HL-60 (cell line): ENCODE data around the gene NINJ2.

Experiments
- DNase-seq, 2 experiments: peaks; one replicate each; pipeline ENCODE4 v3.0.0-alpha.2; 2010 to 2020; ENCODE audit warnings: low read depth in 1 of 2, low spot score in 1 of 2
- H3K27ac ChIP-seq: fragments of 250-450 bp; sonication (Bioruptor Pico); replicated peaks from 2 replicates; pipeline ENCODE4 v1.5.1; 2020; ENCODE audit warnings: mild to moderate bottlenecking, moderate library complexity
- H3K27me3 ChIP-seq: fragments of 250-450 bp; sonication (Bioruptor Pico); 2 replicates; pipeline ENCODE4 v1.5.1; 2021; ENCODE audit warnings: mild to moderate bottlenecking, moderate library complexity; ENCODE audit not compliant: insufficient read depth, poor library complexity, severe bottlenecking
- H3K4me3 ChIP-seq: replicated peaks from 2 replicates; pipeline ENCODE4 v1.5.1; 2011; ENCODE audit warnings: mild to moderate bottlenecking, control low read depth, low read length; ENCODE audit not compliant: insufficient read depth
- CTCF ChIP-seq: IDR thresholded peaks from one replicate; pipeline ENCODE4 v1.5.1; 2011; ENCODE audit warnings: low read length, control low read depth, inconsistent platforms; ENCODE audit not compliant: insufficient read depth
- GABPA ChIP-seq: IDR thresholded peaks from 2 replicates; pipeline ENCODE4 v1.6.1; 2012; ENCODE audit warnings: low read depth
- POLR2AphosphoS5 ChIP-seq: IDR thresholded peaks from 2 replicates; pipeline ENCODE4 v1.6.1; 2012; ENCODE audit warnings: low read depth
- REST ChIP-seq: IDR thresholded peaks from 2 replicates; pipeline ENCODE4 v1.6.1; 2012; ENCODE audit warnings: low read depth; ENCODE audit not compliant: insufficient replicate concordance
- SPI1 ChIP-seq: IDR thresholded peaks from 2 replicates; pipeline ENCODE4 v1.6.1; 2012; ENCODE audit warnings: low read depth, mild to moderate bottlenecking, borderline replicate concordance

NINJ2 gene

GRCh38 chr12:530308-530707, 132.9 kb downstream of the NINJ2 start:
- no peak overlapping the region for H3K27ac ChIP-seq
- DNase-seq = no peak
- no peak overlapping the region for H3K4me3 ChIP-seq
- TF ChIP-seq GABPA (no peak), CTCF (no peak), REST (no peak), SPI1 (no peak), POLR2AphosphoS5 (no peak)
- no peaks in the 10 kb centered on the region for H3K27me3 ChIP-seq

GRCh38 chr12:527729-528128, 135.5 kb downstream of the NINJ2 start:
- no peaks in the 10 kb centered on the region for H3K27me3 ChIP-seq
- H3K4me3 ChIP-seq = no peak overlapping the region
- no peak overlapping the region for H3K27ac ChIP-seq
- no peak for DNase-seq
- no peak for TF ChIP-seq SPI1
- TF ChIP-seq POLR2AphosphoS5 = no peak

- TF ChIP-seq CTCF (no peak), SPI1 (no peak), REST (no peak), POLR2AphosphoS5 (no peak), GABPA (no peak)
- H3K27ac ChIP-seq = no peak overlapping the region
Measured at GRCh38 chr12:527241-527640, 136.0 kb downstream of the NINJ2 start.

GRCh38 chr12:526089-526488, 137.2 kb downstream of the NINJ2 start:
- Histone ChIP-seq H3K27ac (no peak overlapping the region), H3K27me3 (no peaks in the 10 kb centered on the region), H3K4me3 (no peak overlapping the region)
- DNase-seq = peak in 1 of 2 experiments; percentile 41
- TF ChIP-seq POLR2AphosphoS5 (no peak), REST (no peak), CTCF (no peak), SPI1 (no peak), GABPA (no peak)

More at GRCh38 chr12:527241-527640, 136.0 kb downstream of the NINJ2 start:
- no peak overlapping the region for H3K4me3 ChIP-seq
- H3K27me3 ChIP-seq = no peaks in the 10 kb centered on the region
- DNase-seq = no peak
